ENCODE measurements around the gene TBX1.

Gene TBX1

DNA sequence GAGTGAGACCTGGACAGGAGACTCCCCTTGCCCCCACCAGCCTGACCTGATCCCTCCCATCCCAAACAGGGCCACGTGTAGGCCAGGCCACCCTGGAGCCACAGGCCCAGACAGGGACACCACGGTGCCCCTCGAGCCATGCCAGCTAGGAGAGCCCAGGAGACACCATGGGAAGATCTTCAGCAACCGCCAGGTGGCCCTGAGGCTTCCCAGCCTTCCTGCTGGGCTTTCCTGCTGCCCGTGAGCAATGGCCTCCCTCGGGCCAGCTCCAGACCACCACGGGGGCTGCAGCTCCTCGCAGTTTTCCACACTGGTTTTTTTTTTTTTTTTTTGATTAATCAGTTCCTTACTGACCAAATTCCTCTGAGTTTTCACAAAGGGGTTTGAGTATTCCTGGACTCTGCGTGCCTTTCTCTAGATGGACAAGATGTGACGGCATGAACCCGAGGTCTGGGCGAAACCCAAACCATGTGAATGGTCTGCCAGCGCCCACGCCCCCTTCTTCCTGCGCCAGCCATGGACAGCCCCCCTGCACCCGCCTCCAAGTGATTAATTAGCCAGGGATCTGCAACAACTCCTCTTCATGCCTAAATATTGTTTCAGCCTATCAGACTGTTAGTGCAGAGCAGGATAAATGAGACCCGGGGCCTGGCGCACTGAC, 40.9 kb downstream of the TBX1 start:
- Histone ChIP-seq H3K9me3 (ENCODE audit: control insufficient read depth, low read length) (no peaks in the 10 kb centered on the region), H3K27ac (ENCODE audit: insufficient read depth, low read depth, low read length, poor library complexity, severe bottlenecking) (no peak overlapping the region), H3K4me3 (ENCODE audit: insufficient read depth, low read depth, low read length) (no peak overlapping the region), H3K27me3 (ENCODE audit: control insufficient read depth, insufficient read depth, low read length, poor library complexity, severe bottlenecking) (no peaks in the 10 kb centered on the region), H3K36me3 (ENCODE audit: control insufficient read depth, insufficient read depth, low read length) (no peaks in the 10 kb centered on the region), H3K4me1 (ENCODE audit: control insufficient read depth, insufficient read depth, low read length) (no peaks in the 10 kb centered on the region)
- 93 to 94% methylated on average over 18 of the region's 18 CpGs for WGBS, 2 experiments

DNA sequence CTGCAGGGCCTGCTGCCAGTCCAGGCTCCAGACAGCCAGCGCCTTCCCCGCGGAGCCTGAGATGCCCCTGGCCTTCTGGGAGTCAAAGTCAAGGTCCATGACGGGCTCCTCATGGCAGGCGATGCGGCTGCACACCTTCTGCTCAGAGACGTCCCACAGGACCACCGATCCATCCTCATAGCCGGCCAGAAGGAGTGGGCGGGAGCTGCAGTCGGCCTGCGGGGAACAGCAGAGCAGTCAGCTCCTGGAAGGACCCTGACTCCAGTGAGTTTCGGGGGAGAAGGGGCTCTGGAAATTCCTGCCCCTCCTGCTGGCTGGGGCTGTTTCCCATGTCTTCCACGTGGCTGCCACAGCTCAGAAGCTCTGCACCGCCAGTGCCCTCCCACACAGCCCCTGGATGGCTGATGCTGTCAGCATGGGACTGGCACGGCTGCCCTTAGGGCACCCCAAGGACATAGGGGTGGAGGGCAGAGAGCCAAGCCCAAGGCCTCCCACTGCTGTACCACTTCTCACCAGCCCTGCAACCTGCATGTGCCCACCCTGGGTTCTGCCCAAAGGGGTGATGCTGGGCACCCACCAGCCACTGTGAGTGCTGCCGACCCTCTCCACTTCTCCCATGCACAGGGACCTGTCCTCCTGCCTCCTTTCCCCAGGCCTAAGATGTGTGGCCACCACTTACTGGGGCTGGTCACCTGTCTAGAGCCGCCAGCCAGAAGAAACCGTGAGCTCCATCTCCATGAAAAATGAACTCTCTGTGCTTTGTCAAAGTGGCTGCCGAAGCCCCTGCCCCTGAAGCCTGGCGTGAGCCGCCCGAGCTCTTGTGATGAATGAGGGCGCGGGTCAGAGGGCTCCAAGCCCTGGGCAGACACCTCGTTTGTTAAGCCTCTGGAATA, 41.7 kb downstream of the TBX1 start:
- no peak overlapping the region for H3K4me3 ChIP-seq (ENCODE audit: insufficient read depth, low read depth, low read length)
- no peaks in the 10 kb centered on the region for H3K9me3 ChIP-seq (ENCODE audit: control insufficient read depth, low read length)
- no peaks in the 10 kb centered on the region for H3K4me1 ChIP-seq (ENCODE audit: control insufficient read depth, insufficient read depth, low read length)
- no peak overlapping the region for H3K27ac ChIP-seq (ENCODE audit: insufficient read depth, low read depth, low read length, poor library complexity, severe bottlenecking)
- no peaks in the 10 kb centered on the region for H3K36me3 ChIP-seq (ENCODE audit: control insufficient read depth, insufficient read depth, low read length)
- no peaks in the 10 kb centered on the region for H3K27me3 ChIP-seq (ENCODE audit: control insufficient read depth, insufficient read depth, low read length, poor library complexity, severe bottlenecking)
- 93 to 94% methylated on average over 26 of the region's 26 CpGs for WGBS, 2 experiments

DNA sequence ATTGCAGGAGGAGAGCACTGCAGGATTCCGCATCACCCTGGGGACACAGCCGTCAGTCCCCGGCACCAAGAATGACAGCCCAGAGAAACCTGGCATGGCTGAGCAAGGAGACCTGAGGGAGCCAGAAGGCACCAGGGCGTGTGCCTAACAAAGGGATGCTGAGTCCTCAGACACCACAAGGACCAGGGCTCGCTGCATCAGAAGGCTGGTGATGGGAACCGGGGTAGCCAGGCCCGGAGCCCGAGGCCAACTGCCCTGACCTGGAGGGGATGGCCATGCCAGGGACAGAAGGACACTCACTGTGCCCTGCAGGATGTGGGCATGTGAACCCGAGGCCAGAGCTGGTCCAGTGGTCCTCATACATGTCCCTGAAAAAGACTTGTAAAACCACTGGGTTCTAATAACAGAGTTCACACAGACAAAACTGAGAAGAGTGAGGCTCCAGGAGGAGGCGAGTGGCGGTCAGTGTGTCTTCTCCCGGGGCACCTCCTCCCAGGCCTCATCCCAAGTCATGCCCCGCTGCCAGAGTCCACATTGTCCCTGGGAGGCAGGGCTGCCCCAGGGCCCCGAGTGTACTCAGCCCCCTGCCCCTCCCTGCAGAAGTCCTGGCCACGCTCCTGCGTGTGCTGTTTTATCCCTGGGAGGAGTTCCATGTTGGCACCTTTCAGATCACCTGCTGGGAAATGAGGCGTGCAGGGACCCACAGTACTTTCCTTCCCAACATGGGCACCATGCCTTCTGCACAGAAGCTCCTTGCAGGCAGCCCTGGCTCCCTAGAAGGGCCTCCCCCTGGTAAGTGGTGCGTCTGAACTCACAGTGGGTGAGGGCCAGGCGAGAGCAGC, 42.5 kb downstream of the TBX1 start:
- no peaks in the 10 kb centered on the region for H3K36me3 ChIP-seq (ENCODE audit: control insufficient read depth, insufficient read depth, low read length)
- H3K27ac ChIP-seq (ENCODE audit: insufficient read depth, low read depth, low read length, poor library complexity, severe bottlenecking) = no peak overlapping the region
- no peaks in the 10 kb centered on the region for H3K9me3 ChIP-seq (ENCODE audit: control insufficient read depth, low read length)
- H3K27me3 ChIP-seq (ENCODE audit: control insufficient read depth, insufficient read depth, low read length, poor library complexity, severe bottlenecking) = no peaks in the 10 kb centered on the region
- WGBS, 2 experiments = 93 to 95% methylated on average over 19 of the region's 19 CpGs
- no peaks in the 10 kb centered on the region for H3K4me1 ChIP-seq (ENCODE audit: control insufficient read depth, insufficient read depth, low read length)
- no peak overlapping the region for H3K4me3 ChIP-seq (ENCODE audit: insufficient read depth, low read depth, low read length)

DNA sequence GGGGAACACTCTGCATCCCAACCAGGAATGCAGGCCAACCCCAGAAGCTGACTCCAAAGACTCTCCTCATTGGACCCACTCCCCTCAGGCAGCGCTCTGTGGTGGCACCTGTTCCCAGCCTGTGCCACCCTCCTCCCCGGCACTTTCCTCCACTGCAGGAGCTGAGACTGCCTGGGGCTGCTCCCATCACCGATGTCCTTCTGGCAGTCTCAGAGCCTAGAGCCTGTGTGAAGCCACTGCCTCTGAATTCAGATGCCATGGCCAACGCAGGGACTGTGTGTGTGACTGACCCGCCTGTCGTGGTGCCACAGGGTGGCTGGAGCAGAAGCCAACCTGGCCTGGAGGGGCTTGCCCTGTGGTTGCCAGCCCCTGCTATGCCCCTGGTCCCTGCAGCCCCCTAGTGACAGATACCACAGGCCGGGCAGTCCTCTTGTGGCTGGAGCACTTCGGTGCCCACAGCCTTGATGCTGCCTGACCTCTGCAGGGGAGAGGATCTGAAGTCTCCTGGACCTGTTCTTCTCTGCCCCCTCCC, 43.2 kb downstream of the TBX1 start:
- Histone ChIP-seq H3K4me1 (ENCODE audit: control insufficient read depth, insufficient read depth, low read length) (no peaks in the 10 kb centered on the region), H3K27me3 (ENCODE audit: control insufficient read depth, insufficient read depth, low read length, poor library complexity, severe bottlenecking) (no peaks in the 10 kb centered on the region), H3K9me3 (ENCODE audit: control insufficient read depth, low read length) (no peaks in the 10 kb centered on the region), H3K27ac (ENCODE audit: insufficient read depth, low read depth, low read length, poor library complexity, severe bottlenecking) (no peak overlapping the region), H3K36me3 (ENCODE audit: control insufficient read depth, insufficient read depth, low read length) (no peaks in the 10 kb centered on the region), H3K4me3 (ENCODE audit: insufficient read depth, low read depth, low read length) (no peak overlapping the region)
- 95 to 96% methylated on average over 8 of the region's 8 CpGs for WGBS, 2 experiments

DNA sequence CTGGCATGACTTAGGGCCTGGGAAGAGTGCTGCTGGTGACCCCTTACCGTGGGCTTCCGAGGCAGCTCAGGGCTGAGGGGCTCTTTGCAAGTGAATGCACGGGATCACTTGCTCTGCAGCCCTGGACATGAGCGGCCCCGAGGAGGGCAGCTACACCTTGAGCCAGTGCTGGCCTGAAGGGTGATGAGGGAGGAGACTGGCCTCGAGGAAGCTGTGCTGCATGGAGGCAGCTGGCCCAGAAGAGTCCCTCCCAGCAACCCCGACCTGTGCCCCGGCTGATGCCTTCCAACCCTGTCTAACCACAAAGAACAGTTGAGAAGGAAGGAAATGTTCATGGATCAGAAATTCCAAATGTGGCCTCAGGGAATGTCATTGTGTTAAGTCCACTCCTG, 45.2 kb downstream of the TBX1 start:
- Histone ChIP-seq H3K27me3 (ENCODE audit: control insufficient read depth, insufficient read depth, low read length, poor library complexity, severe bottlenecking) (no peaks in the 10 kb centered on the region), H3K36me3 (ENCODE audit: control insufficient read depth, insufficient read depth, low read length) (no peaks in the 10 kb centered on the region), H3K27ac (ENCODE audit: insufficient read depth, low read depth, low read length, poor library complexity, severe bottlenecking) (no peak overlapping the region), H3K4me3 (ENCODE audit: insufficient read depth, low read depth, low read length) (no peak overlapping the region), H3K9me3 (ENCODE audit: control insufficient read depth, low read length) (no peaks in the 10 kb centered on the region), H3K4me1 (ENCODE audit: control insufficient read depth, insufficient read depth, low read length) (peaks cover 4% of the 10 kb centered on the region)
- 92 to 93% methylated on average over 8 of the region's 8 CpGs for WGBS, 2 experiments

DNA sequence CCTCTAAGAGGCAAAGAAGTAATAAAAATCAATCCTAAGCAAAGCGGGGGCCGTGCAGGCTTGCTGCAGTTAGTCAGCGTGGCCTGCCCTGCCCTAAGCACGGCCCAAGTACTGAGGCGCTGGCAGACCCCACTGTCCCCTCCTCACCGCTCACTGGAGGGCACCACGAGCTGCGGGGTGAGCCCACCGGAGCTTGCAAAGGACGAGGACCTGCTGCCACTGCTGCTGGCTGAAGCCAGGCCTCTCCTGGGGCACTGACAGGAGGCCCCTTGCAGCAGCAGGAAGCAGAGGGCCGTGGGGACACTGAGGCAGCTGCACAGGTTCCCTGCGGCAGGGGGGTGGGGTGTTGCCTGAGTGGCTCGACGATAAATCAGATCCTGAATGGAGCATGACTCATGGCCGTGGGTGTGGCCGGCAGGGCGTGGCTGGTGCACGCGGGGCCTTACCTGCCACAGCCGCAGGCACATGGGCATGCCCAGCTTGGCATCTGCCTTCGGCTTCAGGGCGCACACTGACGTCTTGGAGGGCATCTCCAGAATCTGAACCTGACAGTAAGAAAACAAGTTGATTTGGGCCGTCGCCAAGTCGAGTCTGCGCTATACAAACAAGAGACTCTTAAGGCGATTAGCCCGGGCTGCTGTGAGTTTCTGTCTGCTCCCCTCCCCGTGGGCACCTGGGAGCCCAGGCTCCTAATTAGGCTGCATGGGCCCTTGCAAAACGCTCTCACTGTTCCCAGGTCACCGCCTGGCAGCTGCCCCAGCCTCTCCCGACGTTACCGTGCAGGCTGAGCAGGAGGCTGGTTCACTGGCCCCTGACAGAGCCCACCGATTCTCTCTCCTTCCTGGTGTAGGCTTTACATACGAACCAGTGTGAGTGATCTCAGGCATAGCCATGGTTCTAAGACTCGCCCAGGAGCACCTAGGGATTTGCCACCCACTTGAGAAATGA, 45.9 kb downstream of the TBX1 start:
- 88% methylated on average over 38 of the region's 38 CpGs for WGBS, 2 experiments
- Histone ChIP-seq H3K9me3 (ENCODE audit: control insufficient read depth, low read length) (no peaks in the 10 kb centered on the region), H3K4me1 (ENCODE audit: control insufficient read depth, insufficient read depth, low read length) (peaks cover 8% of the 10 kb centered on the region), H3K27me3 (ENCODE audit: control insufficient read depth, insufficient read depth, low read length, poor library complexity, severe bottlenecking) (no peaks in the 10 kb centered on the region), H3K27ac (ENCODE audit: insufficient read depth, low read depth, low read length, poor library complexity, severe bottlenecking) (no peak overlapping the region), H3K4me3 (ENCODE audit: insufficient read depth, low read depth, low read length) (no peak overlapping the region), H3K36me3 (ENCODE audit: control insufficient read depth, insufficient read depth, low read length) (no peaks in the 10 kb centered on the region)

DNA sequence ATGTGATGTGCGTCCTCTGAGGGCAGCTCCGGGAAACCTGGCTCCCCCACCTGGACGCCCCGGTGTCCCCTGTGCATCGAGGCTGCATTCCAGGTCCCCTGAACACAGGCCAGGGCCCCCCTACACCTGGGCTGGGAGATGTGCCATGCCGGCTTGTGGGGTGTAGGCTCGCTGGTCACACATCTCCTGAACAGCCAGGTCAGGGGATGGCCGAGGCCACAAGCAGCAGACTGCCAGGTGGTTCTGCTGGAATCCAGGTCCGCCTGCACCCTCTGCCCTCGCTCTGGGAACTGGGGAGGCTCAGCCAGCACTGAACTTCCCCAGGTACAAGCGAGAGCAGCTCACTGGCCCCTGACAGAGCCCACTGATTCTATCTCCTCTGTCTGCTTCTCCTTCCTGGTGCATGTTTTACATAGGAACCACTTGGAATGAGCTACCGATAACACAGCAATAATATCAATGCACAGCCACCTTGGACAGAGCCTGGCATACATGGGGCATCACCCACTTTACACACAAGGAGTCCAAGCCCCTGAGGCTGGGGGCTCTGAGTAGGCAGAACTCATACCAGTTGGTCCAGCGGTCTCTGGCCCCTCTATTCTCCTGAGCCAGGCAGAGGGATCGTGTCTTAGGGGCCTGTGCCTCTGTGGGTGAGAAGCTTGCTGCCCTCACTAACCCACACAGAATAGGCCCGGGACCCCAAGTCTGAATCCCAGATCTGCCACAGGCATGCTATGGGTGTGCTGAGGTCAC, 46.8 kb downstream of the TBX1 start:
- Histone ChIP-seq H3K27me3 (ENCODE audit: control insufficient read depth, insufficient read depth, low read length, poor library complexity, severe bottlenecking) (no peaks in the 10 kb centered on the region), H3K9me3 (ENCODE audit: control insufficient read depth, low read length) (no peaks in the 10 kb centered on the region), H3K27ac (ENCODE audit: insufficient read depth, low read depth, low read length, poor library complexity, severe bottlenecking) (no peak overlapping the region), H3K4me3 (ENCODE audit: insufficient read depth, low read depth, low read length) (no peak overlapping the region), H3K4me1 (ENCODE audit: control insufficient read depth, insufficient read depth, low read length) (peaks cover 8% of the 10 kb centered on the region), H3K36me3 (ENCODE audit: control insufficient read depth, insufficient read depth, low read length) (no peaks in the 10 kb centered on the region)
- WGBS, 2 experiments = 91 to 95% methylated on average over 15 of the region's 15 CpGs

DNA sequence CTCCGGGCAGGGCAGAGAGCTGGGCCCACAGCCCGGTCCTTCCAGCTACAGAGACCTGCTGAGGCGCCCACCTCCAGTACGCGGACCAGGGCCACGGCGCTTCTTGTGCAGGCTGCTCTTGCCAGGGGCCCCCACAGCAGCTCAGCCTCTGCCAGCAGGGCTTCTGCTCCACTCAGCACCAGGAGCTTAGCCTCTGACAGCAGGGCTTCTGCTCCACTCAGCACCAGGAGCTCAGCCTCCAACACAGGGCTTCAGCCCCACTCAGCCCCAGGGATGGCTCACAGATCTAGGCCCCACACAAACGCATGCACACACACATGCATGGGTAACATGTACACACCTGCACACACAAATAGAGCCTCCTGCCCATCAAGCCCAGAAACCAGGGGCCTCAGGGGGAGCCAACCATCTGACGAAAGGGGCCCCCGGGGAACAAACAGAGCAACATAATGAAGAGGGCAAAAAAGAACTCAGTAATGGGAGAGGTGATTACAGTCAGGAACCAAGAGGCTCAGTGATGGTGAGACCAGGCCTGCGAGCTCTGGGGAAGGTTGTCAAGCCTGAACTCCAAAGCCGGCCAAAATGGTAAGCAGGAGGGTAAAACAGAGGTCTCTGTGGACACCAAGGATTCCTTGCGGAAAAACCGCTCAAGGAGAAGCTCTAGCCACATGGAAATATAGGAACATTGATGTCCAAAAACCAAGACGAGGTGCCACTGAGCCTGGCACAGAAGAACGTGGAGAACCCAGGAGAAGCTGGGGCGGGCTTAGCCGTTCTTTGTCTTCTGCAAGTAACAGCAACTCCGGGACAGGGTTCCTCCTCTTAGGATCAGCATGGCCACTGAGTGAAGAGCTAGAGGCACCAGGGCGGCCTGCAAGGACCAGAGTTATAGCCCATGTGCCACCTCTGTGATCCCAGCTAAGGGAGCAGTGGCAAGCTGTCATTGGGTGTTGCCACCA, 47.6 kb downstream of the TBX1 start:
- H3K4me1 ChIP-seq (ENCODE audit: control insufficient read depth, insufficient read depth, low read length) = peaks cover 8% of the 10 kb centered on the region
- no peaks in the 10 kb centered on the region for H3K9me3 ChIP-seq (ENCODE audit: control insufficient read depth, low read length)
- H3K27me3 ChIP-seq (ENCODE audit: control insufficient read depth, insufficient read depth, low read length, poor library complexity, severe bottlenecking) = no peaks in the 10 kb centered on the region
- no peaks in the 10 kb centered on the region for H3K36me3 ChIP-seq (ENCODE audit: control insufficient read depth, insufficient read depth, low read length)
- H3K27ac ChIP-seq (ENCODE audit: insufficient read depth, low read depth, low read length, poor library complexity, severe bottlenecking) = no peak overlapping the region
- 93 to 96% methylated on average over 20 of the region's 20 CpGs for WGBS, 2 experiments
- no peak overlapping the region for H3K4me3 ChIP-seq (ENCODE audit: insufficient read depth, low read depth, low read length)
